EH (cell line): ENCODE measurements around the gene AHRR.
"Not testable (repeated sequence)": the region's sequence is repeated elsewhere in the genome, so short reads cannot be mapped to it uniquely, and the experiment has no call there.

ENCODE experiments used
- DNase-seq: peaks from one replicate; pipeline ENCODE4 v3.0.0-alpha.2; 2015; ENCODE audit warnings: low read depth

Gene AHRR

DNA sequence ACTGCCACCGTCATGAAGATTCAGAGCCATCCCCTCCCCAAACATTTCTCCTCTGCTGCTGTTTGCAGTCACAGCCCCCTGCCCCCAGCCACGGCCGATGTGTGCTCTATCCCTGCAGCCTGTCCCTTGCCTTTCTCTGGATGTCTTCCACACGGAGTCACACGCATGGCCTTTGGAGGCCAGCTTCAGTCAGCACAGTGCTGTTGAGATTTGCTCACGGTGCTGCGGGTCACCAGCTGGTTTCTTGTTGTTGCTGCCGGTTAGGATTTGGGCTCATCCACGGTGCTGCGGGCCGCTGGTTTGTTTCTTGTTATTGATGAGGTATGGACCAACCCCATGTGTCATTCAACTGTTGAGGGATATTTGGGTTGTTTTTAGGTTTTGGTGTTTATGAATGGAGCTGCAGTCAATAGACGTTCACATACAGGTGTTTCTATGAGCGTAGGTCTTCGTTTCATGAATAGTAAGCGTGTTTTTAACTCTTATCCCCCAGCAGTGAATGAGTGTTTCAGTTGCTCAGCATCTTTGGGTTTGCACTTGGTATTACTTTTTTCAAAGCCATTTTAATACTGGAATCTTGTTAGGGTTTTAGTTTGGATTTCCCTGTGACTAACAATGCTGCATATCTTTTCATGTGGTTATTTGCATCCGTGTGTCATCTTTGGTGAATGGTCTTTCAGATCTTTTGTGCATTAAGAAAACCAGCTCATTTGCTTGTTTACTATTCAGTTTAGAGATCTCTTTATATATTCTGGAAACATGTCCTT, 57.6 kb downstream of the AHRR start:
- peak; percentile 63 for DNase-seq

GRCh38 chr5:380701-381309, 59.3 kb downstream of the AHRR start:
- DNase-seq = peak; percentile 26

DNA sequence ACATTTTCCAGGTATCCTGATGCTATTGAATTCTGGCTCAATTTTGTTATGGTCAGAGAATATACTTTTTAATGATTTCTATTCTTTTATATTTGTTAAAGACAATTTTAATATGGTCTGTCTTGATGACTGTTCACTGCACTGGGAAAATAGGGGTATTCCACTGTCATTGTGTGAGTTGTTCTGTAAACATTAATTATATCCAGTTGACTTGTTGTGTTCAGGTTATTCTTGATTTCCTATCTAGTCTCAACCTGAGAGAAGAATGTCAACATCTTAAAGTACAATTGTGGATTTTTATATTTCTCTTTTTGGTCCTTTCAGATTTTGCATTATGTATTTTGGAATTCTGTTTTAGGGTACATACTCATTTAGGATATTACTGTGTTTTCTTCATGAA, 61.6 kb downstream of the AHRR start:
- DNase-seq = no peak

GRCh38 chr5:383621-384020, 62.1 kb downstream of the AHRR start:
- no peak for DNase-seq

- not testable (repeated sequence) for DNase-seq
Observed at GRCh38 chr5:384576-384975, 63.1 kb downstream of the AHRR start.

DNA sequence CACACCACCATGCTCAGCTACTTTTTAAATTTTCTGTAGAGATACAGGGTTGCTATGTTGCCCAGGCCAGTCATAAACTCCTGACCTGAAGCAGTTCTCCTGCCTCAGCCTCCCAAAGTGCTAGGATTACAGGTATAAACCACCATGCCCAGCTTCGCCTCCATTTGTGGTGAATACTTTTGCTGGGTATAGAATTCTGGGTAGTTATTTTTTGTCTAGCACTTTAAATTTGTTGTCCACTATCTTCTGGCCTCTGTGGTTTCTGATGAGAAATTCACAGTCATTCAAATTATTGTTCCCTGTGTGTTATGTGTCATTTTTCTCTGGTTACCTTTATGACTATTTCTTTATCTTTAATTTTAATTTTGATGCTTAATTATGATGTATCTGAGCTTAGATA, 63.8 kb downstream of the AHRR start:
- DNase-seq = no peak

DNA sequence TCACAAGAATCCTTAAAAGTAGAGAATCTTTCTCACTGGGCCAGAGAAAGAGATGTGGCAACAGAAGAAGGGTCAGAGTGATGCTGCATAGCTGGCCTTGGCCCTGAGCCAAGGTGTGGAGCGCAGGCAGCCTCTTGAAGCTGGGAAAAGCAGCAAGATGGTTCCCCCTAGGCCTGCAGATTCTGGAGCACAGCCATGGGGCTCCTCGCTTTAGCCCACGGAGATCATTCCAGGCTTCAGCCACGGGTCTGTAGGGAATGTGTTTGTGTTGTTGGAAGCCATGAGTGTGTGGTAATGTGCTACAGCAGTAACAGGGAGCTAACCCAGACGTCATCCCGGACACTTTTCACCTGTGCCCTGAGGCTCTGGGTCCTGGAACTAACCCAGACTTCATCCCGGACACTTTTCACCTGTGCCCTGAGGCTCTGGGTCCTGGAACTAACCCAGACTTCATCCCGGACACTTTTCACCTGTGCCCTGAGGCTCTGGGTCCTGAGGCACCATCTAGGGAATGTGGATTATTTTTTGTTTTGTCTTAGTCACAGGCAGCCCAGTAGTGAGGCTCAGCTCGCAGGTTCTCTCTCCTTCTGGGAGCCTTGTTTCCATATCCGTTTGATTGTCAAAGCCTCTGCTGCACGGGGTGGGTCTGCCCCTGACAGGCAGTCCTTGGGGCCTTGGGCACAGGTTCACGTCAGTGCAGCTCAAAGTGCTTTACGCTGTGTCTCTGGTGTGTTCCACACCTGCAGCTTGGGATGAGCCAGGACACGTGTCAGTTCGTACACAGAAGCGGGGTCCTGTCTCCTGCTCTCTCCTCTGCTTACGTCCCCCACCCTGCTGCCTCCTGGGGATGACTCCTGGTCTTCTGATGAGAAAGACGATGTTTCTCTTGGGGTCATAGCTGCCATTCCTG, 65.2 kb downstream of the AHRR start:
- DNase-seq = peak; percentile 72

DNA sequence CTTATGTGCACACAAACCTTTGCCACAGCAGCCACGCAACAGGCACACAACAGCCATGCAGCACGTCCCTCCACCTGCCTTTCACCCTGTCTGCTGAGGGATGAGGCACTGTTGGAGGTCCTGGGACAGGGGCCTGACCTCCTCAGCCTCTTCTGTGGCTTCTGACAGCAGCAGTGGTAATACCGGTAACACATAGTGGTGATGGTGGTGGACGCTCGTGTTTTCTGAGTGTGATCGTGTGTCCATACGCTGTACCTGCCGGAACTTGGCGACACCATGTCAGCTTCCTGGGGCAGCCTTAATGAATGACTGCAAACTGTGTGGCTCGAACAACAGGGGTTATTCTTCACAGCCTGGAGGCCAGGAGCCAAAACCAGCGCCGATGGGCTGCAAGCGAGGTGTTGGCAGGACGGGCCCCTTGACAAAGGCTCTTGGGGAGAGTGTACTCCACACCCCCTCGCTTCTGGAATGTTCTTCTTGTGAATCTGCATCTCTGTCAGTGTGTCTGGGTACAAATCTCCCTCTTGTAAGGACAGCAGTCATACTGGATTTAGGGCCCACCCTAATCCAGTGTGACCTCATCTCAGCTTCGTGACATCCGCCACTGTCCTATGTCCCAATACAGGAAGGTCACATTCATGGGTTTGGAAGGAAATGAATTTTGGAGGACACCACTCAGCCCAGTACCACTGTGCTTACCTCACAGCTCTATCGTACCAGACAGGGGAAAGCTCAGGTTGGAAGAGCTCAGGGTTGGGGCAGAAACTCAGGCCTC, 66.2 kb downstream of the AHRR start:
- no peak for DNase-seq

DNA sequence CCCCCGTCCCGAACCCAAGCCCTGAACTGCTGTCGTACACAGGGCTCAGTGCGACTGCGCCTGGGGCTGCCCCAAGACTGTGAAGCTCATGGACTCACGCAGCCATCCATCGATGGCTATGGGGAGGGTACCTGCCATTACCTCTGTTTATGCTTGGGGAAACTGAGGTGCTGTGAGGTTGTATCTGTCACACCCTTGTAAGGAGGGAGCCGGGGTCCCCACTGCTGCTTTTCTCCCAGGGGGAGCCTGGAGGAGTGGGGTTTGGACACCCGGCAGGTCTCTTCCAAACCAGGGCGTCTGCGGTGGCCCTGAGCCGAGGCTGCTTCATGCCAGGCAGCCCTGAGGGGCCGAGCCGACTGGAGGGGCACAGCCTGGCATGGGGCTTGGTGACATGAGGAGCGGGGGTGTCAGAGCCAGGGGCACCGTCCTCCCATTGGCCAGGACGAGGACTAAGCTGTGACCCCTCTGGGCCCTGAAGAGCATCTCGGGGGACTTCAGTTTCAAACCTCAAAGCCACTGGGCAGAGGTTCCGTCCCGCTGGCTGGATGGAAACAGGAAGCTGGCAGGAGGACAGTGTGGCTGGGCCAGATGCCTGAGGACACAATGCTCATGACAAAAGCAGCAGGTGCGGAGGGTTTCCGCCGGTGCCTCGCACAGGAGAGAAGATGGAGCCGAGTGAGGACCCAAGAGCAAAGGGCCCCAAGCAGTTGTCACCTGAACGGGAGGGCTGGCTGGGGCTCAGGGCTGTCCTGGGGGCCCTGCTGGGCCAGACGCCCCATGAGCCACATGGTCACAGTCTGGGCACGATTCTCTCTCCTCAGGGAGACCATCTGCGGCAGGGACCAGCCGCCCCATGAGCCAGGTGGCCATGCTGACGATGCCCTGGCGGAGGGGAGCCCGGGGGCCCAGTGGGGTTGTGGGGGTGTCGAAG, 67.0 kb downstream of the AHRR start:
- no peak for DNase-seq

- DNase-seq = no peak
Observed at GRCh38 chr5:389197-389821, 67.8 kb downstream of the AHRR start.

DNA sequence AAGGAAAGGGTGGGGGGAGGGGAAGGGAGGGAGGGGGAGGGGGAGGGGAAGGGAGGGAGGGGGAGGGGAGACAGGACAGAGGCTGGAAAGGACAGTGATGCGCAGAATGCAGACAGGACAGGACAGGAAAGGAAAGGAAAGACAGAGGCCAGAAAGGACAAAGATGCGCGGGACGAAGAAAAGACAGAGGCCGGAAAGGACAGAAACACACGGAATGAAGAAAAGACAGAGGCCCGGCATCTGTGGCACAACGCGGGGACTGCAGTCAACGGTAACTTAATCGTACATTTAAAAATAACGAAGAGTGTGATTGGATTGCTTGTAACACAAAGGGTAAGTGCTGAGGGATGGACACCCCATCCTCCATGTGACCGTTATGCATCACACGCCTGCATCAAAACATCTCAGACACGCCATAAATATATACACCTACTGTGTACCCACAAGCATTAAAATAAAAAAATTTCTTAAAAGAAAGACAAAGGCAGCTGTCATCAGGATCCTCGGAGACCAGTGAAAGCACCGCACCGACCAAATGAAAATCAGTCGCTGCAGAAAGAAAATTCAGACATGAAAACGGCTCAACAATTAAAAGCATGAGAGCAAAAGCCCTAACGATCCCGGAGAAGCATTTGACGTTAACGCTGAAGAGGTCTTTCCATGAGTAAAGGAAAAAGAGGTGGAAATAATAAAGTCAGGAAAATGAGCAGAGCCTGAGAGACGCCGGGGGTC, 68.5 kb downstream of the AHRR start:
- DNase-seq = no peak

DNA sequence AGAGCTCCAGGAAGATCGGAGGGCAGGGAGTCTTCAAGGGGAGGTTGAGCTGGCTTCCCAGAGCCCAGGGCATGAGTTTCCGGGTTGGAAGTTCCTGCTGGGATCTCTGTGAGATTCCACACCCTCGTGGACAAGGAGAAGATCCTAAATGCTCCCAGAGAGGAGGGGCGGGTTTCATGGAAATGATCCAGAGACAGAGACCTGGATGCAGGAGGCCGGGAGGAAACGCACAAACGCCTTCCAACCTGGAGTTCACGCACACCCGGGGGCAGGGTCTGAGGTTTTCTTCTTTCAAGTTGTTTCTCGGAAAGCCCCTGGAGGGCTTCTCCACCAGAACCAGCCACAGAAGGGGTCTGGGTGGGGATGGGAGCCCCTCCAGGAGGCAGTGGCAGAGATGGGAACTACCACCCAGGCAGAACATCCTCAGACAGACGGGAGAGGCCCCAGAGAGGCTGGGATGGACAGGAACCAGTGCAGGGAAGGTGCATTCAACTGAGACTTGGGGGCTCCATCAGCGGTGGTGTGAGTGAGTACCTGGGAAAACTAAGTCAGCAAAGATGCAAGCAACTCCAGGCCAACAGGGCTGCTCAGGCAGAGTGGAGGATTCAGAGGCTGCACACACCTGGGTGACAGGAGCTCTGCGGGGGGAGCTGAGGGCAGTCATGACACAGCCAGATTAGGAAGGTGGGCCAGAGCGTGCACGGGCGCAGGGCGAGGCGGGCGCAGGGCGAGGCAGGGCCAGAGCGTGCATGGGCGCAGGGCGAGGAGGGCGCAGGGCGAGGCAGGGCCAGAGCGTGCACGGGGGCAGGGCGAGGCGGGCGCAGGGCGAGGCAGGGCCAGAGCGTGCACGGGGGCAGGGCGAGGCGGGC, 69.3 kb downstream of the AHRR start:
- DNase-seq = no peak

DNA sequence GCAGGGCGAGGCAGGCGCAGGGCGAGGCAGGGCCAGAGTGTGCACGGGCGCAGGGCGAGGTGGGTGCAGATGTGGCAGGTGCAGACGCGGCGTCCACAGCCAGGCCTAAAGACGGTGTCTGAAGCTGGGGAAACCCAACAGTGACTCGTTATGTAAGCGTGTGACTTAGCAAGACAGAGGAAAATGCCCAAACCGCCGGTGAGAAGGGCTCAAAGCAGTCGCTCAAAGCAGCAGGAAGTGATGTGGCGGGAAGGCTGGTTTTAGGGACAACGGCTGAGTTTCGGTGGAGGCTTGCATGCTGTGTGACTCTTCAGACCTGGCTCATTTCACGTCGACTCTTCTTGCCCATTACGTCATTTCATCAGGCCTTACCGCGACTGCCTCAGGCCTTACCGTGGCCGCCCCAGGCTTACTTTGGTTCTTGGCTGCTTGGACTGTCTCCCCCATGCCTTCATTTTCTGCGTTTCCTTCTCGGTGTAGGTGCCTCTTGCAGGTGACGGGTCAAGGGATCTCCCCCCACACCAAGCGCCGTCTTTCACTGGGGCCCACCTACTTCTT, 71.0 kb downstream of the AHRR start:
- DNase-seq = peak; percentile 68

DNA sequence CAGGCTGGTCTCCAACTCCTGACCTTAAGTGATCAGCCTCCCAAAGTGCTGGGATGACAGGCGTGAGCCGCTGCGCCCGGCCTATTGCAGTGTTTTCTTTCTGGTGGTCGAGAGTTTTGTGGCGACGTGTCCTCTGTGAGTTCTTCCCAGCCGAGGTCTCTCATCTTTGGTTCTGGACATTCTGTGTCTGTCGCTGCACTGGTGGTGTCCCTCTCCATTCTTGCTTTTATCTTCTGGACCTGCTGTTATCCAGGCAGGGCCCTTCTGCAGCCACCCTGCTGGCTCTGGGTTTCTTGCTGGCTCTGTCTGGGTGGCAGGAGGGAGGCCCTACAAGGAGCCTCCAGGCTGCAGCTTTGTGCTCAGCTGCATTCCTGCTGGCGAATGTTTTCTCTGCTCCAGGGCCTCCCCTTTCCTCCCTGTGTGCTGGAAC, 72.3 kb downstream of the AHRR start:
- peak; percentile 72 for DNase-seq

DNA sequence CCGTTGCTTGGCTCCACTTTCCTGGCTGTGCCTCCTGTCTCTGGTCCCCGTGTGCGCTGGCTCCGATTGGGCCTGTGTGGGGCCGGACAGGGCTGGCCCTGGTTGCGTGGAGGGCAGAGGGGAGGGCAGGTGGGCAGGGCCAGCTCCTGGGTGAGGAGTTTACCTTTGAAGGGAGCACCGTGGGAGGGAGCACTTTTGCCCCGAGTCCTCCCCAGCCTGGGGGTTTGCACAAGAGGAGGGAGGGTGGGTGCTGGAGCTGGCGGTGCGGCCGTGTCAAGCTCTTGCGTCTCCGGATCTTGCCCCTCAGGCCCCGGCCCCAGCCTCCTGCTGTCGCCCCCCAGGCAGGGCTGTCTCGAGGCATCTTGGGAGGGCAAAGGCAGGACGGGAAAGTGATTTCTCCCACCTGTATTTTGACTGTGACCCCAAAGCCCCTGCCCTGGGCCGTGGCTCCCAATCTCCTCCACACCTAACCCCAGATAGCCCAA, 73.2 kb downstream of the AHRR start:
- DNase-seq = no peak

DNA sequence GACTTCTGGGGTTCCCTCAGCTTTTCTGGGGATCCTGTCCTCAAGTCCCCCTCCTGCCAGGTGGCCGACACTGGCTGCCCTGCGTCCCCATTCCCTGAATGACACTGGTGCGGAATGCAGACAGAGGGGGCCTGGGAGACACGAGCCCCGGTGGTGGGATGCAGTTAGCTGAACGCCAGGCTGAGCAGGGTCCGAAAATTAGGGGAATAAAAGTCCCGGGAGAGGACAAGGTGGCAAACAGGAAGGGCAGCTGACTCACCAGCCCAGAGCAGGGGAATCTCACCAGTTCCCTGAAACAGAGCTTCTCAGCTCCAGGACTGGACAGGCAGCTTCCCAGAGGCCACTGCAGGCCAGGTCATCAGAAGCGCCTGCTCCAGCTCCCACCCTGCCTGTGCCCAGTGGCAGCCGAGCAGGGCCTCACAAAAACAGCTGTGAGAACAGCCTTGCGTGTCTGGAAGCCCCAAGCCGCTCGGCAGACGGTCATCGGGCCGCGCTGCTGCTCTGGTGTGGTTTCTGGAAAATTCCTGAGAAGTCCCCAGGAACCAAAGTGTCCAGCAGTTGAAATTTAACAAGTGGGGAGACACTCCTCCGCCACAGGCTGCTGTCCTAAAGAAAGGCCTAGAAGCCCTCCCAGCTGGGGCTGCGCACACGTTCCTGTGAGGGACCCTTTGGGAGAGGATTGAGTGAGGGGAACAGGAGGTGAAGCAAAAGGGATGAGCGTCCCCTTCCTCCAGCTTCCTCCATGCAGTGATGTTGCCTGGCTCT, 73.8 kb downstream of the AHRR start:
- peak; percentile 97 for DNase-seq

DNA sequence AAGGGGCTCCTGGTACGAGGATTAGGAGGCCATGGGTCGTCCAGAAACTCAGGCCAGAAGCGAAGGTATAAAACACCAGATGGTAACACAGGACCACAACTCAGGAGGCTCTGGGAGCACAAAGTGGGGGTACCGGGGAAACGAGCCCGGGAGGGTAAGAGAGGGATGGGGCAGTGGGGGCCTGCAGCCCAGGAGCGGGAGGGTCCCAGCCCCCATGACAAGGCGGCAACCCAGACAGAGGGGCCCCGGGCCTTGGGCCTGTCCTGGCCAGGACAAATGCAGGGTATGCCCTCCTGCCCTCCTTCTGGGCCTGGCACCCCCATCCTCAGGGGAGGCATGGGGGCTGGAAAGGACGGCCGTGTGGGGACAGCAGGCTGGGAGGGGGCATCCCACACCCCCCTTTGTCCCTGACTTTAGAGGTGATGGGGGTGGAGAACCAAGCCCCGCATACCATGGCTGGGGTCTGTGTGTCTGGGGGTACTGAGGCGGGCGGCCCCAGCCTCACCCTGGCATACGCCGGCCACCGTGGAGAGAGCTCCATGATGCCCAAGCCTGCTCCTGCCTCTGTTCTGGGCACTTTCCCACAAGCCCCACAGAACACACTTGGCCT, 74.5 kb downstream of the AHRR start:
- DNase-seq = no peak
